ENCODE data around the gene ABCB8.
"Not testable (repeated sequence)": the region's sequence is repeated elsewhere in the genome, so short reads cannot be mapped to it uniquely, and the experiment has no call there.

The ABCB8 gene

DNA sequence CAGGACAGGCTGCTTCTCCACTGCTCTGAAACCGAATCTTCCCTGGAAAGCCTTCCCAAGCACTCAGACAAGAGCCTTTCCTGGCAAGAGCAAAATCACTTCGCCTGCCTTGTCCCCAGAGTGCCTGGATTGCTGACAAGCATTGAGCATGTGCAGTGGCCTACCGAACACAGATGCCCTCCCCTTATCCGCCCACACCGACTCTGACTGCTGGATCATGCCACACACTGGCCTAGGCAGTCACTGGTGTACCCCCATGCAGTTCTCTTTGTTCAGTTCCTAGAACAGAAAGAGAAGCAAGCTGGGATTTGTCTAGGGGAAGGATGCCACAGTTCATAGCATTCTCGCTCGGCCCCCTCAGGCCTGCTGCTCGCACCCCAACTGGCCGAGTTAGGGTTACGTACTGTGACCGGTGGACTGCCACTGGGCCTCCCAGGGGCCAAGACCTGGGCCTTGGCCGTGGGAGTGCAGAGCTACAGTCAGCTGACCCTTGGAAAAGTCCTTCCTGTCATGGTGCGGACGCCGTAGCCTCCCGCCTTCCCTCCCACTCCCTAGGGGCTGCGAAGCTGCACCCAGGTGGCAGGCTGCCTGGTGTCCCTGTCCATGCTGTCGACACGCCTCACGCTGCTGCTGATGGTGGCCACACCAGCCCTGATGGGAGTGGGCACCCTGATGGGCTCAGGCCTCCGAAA is 6.9 kb downstream of the ABCB8 start:
- no peak for DNase-seq (ENCODE audit: low read depth)

- no peak for DNase-seq (ENCODE audit: low read depth)
Observed at GRCh38 chr7:151035902-151036301, 7.7 kb downstream of the ABCB8 start.

GRCh38 chr7:151038951-151039849 is 10.9 kb downstream of the ABCB8 start:
- DNase-seq (ENCODE audit: low read depth), result peak; percentile 75

DNA sequence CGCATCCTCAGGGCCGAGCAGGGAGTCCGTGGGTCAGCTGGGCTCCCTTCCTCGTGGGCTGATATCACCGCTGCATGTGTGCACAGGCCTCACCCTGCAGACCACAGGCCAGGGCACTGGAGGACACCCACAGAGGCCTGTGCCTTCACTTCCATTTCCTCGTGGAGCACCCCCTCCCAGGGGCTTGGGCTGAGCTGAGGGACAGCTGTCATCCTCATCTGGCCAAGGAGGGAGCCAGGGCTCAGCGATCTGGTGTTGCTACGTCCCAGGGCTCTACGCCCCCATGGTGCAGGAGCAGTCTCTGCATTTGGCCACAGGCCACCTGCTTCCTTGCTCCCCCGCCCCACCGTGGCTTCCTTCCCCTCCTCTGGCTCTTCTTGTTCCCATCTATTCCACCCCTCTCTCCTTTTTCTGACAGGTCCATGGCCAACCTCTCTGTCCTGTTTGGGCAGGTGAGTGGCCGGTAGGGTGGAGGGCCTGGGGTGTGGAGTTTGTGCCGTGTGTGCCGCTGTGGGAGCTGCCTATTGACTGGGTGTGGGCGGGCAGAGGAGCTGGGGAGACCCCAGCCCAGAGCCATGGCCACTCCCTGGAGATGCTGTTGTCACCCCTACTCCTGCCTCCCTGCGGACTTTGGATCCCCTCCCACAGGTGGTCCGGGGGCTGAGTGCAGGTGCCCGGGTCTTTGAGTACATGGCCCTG is 11.7 kb downstream of the ABCB8 start:
- DNase-seq (ENCODE audit: low read depth), result no peak

DNA sequence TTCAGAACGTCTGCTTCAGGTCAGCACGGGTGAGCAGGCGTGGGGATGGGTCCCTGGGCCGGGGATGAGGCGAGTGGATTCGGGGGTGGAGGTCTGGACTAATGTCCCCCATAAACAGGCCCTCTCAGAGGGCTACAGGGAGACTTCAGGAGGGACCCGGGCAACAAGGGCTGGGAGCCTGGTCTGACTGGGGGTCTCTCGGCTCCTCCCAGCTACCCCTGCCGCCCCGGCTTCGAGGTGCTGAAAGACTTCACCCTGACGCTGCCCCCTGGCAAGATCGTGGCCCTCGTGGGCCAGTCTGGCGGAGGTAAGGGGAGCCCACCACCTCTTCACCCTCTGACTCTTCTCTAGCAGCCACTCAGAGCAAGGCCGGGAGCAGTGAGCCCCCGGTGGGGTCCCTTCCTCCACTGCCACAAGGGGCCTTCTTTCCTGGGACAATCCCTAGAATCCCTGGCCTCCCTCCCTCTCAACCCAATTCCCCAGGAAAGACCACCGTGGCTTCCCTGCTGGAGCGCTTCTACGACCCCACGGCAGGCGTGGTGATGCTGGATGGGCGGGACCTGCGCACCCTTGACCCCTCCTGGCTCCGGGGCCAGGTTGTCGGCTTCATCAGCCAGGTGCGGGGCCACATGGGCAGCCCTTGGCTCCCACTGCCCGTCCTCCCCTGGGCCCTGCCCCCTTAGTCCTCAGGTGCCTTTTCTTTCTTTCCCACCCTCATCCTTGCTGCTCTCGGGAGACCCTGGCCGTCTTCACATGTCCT is 12.5 kb downstream of the ABCB8 start:
- no peak for DNase-seq (ENCODE audit: low read depth)

- DNase-seq (ENCODE audit: low read depth), result not testable (repeated sequence)
Observed at GRCh38 chr7:151043449-151043848, 15.2 kb downstream of the ABCB8 start.

- DNase-seq (ENCODE audit: low read depth), result no peak
Observed at GRCh38 chr7:151043959-151044358, 15.7 kb downstream of the ABCB8 start.

DNA sequence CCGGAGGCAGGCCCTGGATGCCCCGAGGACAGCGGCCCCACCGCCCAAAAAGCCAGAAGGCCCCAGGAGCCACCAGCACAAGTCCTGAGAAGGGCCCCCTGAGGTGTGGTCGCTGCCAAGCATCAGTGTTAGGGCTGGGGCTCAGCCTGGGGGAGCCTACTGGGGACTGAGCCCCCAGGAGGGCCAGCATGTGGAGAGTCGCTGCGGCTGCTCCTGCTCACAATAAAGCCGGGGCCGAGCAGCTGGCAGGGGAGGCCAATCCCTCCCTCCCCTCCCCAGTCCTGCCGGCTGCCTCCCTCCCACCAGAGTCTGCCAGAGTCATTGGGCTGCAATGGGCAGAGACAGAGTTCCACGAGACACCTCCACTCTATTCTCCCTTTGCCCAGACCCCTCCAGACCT is 17.0 kb downstream of the ABCB8 start:
- DNase-seq (ENCODE audit: low read depth), result no peak

- no peak for DNase-seq (ENCODE audit: low read depth)
Observed at GRCh38 chr7:151045967-151046366, 17.7 kb downstream of the ABCB8 start.

DNA sequence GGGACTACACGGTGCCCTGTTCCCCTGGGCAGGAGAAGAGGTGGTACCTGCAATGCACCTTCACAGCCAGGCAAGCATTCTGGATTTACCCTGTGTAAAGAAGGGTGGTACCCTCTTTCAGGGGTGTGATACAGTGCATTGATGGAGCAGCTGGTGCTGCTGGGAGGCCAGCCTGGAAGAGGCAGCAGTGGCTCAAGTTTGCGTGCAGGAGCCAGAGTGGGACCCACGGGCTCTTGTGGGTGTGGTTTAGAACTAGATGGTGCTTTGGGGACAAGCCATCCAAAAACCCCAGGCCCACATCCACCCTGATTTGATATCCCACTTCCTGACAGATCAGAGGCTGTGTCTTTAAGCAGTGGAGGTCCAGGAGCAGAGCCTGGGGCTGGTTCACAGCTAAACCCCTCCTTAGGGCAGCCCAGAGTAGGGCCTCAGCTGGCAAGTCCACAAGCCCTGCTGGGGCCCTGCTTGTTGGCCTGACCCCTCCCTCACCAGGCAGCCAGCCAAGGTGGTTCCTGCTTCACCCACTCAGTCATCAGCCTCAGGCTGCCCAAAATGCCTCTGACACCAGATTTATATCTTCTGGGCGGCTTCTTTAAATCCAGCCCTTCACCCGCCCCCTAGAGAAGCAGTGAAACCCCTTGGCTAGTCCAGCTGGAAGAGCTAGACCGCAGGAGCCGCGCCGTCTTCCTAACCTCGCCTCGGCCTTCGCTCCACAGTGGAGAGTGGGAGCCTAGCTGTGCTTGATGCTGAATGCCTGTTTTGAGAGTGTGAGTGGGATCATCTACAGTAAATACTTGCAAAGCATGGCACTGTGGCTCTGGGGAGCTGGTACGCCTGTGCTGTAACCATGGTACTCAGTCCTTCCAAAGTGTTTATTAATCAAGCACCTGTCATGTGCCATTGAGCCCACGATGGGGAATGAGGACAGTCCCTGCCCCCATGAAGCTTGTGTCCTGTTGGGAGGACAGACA is 18.6 kb downstream of the ABCB8 start:
- no peak for DNase-seq (ENCODE audit: low read depth)

GRCh38 chr7:151047976-151048815 is 19.9 kb downstream of the ABCB8 start, which contains the start of gene ASIC3:
TSS of gene ASIC3 (plus strand) at chr7:151048531. CDS start at chr7:151048886, 355 bp downstream.
- DNase-seq (ENCODE audit: low read depth), result no peak

DNA sequence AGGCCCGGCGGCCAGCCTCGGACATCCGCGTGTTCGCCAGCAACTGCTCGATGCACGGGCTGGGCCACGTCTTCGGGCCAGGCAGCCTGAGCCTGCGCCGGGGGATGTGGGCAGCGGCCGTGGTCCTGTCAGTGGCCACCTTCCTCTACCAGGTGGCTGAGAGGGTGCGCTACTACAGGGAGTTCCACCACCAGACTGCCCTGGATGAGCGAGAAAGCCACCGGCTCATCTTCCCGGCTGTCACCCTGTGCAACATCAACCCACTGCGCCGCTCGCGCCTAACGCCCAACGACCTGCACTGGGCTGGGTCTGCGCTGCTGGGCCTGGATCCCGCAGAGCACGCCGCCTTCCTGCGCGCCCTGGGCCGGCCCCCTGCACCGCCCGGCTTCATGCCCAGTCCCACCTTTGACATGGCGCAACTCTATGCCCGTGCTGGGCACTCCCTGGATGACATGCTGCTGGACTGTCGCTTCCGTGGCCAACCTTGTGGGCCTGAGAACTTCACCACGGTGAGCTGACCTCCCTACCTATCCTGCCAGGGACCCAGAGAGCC is 20.7 kb downstream of the ABCB8 start:
- no peak for DNase-seq (ENCODE audit: low read depth)

DNA sequence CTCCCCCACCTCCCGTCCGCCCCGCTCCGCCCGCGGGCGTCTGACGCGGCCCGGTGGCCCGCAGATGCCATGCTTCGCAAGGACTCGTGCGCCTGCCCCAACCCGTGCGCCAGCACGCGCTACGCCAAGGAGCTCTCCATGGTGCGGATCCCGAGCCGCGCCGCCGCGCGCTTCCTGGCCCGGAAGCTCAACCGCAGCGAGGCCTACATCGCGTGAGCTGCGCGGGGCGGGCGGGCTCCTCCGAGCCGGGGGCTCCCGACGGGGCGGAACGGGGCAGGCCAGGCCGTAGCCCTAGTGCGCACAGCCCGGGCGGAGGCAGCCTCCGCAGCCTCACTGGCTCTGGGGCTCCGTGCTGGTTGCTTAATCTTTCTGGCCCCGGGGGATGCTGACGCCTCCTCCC is 22.9 kb downstream of the ABCB8 start:
- no peak for DNase-seq (ENCODE audit: low read depth)

DNA sequence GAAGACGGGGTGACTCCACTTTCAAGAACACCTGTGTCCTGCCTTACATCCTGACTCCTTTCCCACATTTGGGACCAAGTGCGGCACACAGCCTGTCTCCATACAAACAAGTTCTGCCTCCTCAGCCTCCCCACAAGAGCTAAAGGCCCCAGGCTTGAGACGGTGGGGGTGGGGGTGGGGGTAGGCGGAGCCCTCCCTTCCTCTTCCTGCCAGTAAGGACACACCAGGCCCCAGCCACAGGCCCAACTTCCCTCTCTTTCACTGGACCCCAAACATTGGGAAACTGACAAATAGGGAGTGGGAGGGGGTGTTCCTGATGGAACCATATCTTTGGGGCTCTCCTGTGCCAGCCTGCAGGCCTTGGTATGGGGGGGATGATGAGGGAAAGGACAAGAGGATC is 24.8 kb downstream of the ABCB8 start:
- DNase-seq (ENCODE audit: low read depth), result no peak

- DNase-seq (ENCODE audit: low read depth), result no peak
Observed at GRCh38 chr7:151053751-151054150, 25.5 kb downstream of the ABCB8 start.

DNA sequence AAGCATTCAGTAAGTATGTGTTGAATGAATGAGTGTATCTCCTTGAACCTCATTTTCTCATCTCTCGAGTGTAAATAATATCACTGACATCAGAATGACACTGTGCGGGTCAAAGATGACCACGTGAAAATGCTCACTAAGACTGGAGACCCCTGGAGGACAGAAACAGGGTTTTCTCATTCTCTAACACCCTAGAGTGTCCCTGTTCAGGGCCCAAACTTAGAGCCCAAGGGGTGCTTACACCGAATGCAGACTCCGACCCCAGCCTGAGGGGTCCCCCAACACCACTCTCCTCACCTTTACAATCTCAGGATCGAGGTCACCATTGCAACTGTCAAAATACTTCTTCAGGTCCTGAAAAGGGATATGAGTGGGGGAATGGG is 28.0 kb downstream of the ABCB8 start:
- no peak for DNase-seq (ENCODE audit: low read depth)

DNA sequence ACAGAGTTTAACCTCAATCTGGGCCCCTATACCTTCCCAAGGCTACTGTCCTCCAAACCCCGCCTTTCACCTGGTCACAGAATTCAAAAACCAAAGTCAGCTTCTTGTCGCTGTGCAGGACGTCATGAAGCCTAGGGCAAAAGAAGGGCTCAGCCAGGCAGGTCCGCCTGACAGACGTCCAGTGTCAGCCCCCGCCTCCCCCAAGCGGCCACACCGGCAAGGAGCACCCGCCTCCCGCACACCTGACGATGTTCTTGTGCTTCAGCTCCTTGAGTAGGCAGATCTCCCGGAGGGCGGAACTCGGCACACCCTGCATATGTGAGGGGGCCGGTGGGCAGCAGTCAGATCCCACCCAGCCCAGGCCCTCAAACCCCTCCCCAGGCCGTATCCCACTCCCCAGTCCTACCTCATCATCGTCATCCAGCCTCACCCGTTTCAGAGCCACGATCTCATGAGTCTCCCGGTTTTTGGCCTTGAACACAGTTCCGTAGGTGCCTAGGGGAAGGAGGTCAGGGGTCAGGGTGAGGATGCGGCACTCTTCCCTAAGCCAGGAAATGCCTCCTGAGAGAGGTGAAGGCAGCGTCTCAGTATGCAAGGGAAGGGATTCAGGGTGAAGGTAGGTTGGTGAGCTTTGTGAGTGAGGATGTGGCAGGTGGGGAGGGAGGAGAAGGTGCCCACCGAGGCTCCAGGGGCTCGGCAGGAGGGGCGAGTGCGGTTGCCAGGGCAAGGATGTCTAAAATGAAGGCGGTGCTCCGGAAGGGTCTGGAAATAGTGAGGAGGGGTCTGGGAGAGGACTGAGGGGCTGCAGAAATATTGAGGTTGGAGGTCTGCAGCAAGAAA is 28.6 kb downstream of the ABCB8 start:
- DNase-seq (ENCODE audit: low read depth), result no peak

- DNase-seq (ENCODE audit: low read depth), result no peak
Observed at GRCh38 chr7:151057506-151057988, 29.3 kb downstream of the ABCB8 start, which contains the start of gene CDK5. TSS of gene CDK5 (minus strand) at chr7:151057897. CDS start at chr7:151057848, 49 bp downstream.

Data from non-pigmented ciliary epithelial cell (primary cell).